Tibial artery (tissue), 4 donors: ENCODE measurements around the gene AMZ1.
"Not testable (repeated sequence)": the region's sequence is repeated elsewhere in the genome, so short reads cannot be mapped to it uniquely, and the experiment has no call there.

ENCODE experiments used
- DNase-seq, 2 donors: peaks; one replicate each; pipeline ENCODE4 v3.0.0-alpha.2; 2019
- H3K27ac ChIP-seq, 2 donors: fragments of 200-600 bp; sonication (generic) in 1 of 2; 1 replicate in 1 of 2; 2 replicates in 1 of 2; pipeline ENCODE4 v1.5.1; 2018 to 2019; ENCODE audit warnings: mild to moderate bottlenecking in 1 of 2
- H3K27me3 ChIP-seq, 2 donors: fragments of 200-600 bp; sonication (generic) in 1 of 2; one replicate each; pipeline versions ENCODE4 v1.5.1 to v1.6.0; 2016 to 2019
- H3K36me3 ChIP-seq, 3 donors: fragments of 200-600 bp; sonication (generic) in 2 of 3; one replicate each; pipeline ENCODE4 v1.5.1; 2016 to 2019; ENCODE audit warnings: mild to moderate bottlenecking in 2 of 3
- H3K4me1 ChIP-seq, 4 donors: fragments of 200-600 bp; sonication (generic) in 2 of 4; 1 replicate in 3 of 4; 2 replicates in 1 of 4; pipeline ENCODE4 v1.5.1; 2016 to 2019
- H3K4me3 ChIP-seq, 2 donors: fragments of 200-600 bp; sonication (generic) in 1 of 2; 1 replicate in 1 of 2; 2 replicates in 1 of 2; pipeline ENCODE4 v1.5.1; 2018 to 2019; ENCODE audit warnings: mild to moderate bottlenecking in 2 of 2
- H3K9me3 ChIP-seq, 3 donors: fragments of 200-600 bp; sonication (generic) in 1 of 3; one replicate each; pipeline ENCODE4 v1.5.1; 2016 to 2019
- intact Hi-C: fragments of 100-400 bp; cut with DNase I; formaldehyde crosslinking; loops from one replicate; pipeline ENCODE4 v1.15.0; 2023; ENCODE audit warnings: low total_unique reads
- TF ChIP-seq, protein P1 (sequence below), 2 experiments: fragments of 200-600 bp in 1 of 2; fragments of 450-650 bp in 1 of 2; IDR thresholded peaks; one replicate each; pipeline ENCODE4 v1.5.1; 2017 to 2019; ENCODE audit warnings: antibody characterized with exemption in 2 of 2, mild to moderate bottlenecking in 1 of 2, moderate library complexity in 1 of 2

AMZ1 gene

DNA sequence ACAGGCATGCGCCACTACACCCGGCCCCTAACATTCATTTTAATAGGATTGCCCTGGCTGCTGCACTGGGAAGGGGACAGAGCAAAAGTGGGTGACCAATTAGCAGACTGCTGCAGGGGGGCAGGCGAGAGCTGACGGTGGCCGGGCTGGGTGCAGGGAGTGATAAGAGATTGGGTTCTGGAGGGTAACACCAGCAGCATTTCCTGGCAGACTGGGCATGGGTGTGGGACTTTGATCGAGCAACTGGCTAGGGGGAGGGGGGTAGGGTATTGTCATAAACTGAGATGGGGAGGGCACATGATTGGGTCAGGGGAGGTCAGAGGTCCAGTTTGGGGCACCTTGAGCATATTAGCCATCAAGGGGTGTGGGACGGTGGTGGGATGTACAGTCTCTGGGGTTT lies 20.2 kb upstream of the AMZ1 start:
- Histone ChIP-seq H3K36me3 (peaks cover 0 to 2% (median 0%) of the 10 kb centered on the region in 3 donors), H3K27me3 (peaks cover 0 to 6% of the 10 kb centered on the region in 2 donors), H3K9me3 (no peaks in the 10 kb centered on the region), H3K4me1 (peaks cover 0 to 16% (median 4%) of the 10 kb centered on the region in 4 donors), H3K27ac (no peak overlapping the region), H3K4me3 (no peak overlapping the region)
- no peak for DNase-seq
- intact Hi-C loops, result no loop called here
- TF ChIP-seq, protein P1, sequence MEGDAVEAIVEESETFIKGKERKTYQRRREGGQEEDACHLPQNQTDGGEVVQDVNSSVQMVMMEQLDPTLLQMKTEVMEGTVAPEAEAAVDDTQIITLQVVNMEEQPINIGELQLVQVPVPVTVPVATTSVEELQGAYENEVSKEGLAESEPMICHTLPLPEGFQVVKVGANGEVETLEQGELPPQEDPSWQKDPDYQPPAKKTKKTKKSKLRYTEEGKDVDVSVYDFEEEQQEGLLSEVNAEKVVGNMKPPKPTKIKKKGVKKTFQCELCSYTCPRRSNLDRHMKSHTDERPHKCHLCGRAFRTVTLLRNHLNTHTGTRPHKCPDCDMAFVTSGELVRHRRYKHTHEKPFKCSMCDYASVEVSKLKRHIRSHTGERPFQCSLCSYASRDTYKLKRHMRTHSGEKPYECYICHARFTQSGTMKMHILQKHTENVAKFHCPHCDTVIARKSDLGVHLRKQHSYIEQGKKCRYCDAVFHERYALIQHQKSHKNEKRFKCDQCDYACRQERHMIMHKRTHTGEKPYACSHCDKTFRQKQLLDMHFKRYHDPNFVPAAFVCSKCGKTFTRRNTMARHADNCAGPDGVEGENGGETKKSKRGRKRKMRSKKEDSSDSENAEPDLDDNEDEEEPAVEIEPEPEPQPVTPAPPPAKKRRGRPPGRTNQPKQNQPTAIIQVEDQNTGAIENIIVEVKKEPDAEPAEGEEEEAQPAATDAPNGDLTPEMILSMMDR (IDR thresholded peaks at IDR 0.05), result no peak

DNA sequence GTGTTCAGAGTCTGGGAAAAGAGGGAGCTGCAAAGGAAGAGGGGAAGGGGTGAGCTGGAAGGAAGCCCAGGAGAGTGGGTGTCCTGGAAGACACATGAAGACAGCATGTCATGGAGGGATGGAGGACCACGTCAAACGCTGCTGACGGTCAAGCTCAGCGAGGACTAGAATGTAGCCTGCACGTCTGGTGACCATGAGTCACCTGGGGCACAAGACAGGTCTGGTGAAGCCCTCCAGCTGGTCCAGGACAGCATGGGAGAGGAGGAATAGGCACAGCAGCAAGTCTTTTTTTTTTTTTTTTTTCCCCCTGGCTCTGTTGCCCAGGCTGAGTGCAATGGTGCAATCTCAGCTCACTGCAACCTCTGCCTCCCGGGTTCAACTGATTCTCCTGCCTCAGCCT lies 19.6 kb upstream of the AMZ1 start:
- Histone ChIP-seq H3K36me3 (no peaks in the 10 kb centered on the region), H3K9me3 (no peaks in the 10 kb centered on the region), H3K27me3 (peaks cover 0 to 6% of the 10 kb centered on the region in 2 donors), H3K4me3 (no peak overlapping the region), H3K4me1 (peaks cover 0 to 11% (median 0%) of the 10 kb centered on the region in 4 donors), H3K27ac (no peak overlapping the region)
- intact Hi-C loops, result no loop called here
- DNase-seq, result no peak
- TF ChIP-seq, protein P1 (IDR thresholded peaks at IDR 0.05), result no peak

DNA sequence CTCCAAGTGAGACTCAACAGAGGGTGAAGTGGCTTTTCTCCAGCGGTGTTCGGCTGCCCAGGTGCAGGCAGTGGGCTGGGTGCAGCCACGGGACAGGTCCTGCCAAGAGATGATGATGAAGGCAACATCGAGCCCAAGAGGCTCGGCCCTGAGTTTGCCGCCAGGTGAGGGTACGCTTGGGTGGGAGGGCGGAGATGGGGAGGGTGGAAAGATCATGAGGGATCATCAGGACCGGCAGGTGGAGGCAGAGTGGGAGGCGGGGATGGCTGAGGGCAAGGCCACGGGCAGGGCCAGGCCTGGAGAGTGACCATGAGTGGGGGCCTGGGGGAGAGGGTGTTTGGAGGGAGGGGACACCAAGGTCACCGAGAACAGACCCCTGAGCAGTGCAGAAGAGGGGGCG lies 17.8 kb upstream of the AMZ1 start:
- H3K4me1 ChIP-seq, result peaks cover 0 to 10% (median 0%) of the 10 kb centered on the region in 4 donors
- intact Hi-C loops, result loop anchor here (5.0 kb wide), 1 partner anchor 42 kb away; no protein-coding TSS in a partner anchor
- H3K9me3 ChIP-seq, result no peaks in the 10 kb centered on the region
- peaks cover 0 to 6% of the 10 kb centered on the region in 2 donors for H3K27me3 ChIP-seq
- H3K4me3 ChIP-seq, result no peak overlapping the region
- no peaks in the 10 kb centered on the region for H3K36me3 ChIP-seq
- TF ChIP-seq, protein P1 (IDR thresholded peaks at IDR 0.05), result no peak
- H3K27ac ChIP-seq, result no peak overlapping the region
- no peak for DNase-seq

DNA sequence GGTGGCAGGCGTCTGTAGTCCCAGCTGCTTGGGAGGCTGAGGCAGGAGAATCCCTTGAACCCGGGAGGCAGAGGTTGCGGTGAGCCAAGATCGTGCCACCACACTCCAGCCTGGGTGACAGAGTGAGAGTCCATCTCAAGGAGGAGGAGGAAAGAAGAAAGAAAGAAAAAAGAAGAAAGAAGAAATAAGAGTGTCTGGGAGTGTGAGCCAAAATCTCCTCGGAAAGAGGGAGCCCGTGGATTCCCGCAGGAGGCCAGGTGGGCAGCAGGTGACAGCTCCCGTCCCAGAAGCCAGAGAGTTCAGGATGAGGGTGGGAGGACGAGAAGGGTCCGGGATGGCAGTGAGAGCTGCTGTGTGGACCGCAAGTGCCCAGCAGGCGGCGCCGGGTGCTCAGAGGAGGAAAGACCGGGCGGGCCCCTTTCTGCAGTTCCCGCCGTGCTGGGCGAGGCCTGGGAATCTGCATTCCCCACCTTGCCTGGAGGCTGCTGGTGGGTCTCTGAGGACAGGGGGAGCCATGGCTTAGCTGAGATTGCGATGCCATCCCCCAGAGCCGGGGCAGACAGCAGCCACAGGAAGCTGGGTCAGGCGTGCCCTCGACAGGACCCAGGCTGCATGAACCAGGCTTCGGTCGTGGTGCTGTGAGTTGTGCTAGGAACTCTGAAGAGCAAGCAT lies 17.1 kb upstream of the AMZ1 start:
- peak in 1 of 2 donors; percentile 51 for DNase-seq
- intact Hi-C loops, result loop anchor here (5.0 kb wide), 1 partner anchor 41 kb away; no protein-coding TSS in a partner anchor
- TF ChIP-seq, protein P1 (IDR thresholded peaks at IDR 0.05), result peak; percentile 82 to 86

DNA sequence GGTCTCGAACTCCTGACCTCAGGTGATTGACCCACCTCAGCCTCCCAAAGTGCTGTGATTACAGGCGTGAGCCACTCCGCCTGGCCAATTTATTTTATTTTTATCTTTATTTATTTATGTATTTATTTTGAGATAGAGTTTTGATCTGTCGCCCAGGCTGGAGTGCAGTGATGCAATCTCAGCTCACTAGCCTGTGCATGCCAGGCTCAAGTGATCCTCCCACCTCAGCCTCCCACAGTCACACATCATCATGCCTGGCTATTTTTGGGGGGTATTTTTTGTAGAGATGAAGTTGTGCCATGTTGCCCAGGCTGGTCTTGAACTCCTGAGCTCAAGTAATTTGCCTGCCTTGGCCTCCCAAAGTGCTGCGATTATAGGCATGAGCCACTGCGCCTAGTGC lies 14.8 kb upstream of the AMZ1 start:
- not testable (repeated sequence) for H3K9me3 ChIP-seq, H3K27me3 ChIP-seq, DNase-seq, H3K36me3 ChIP-seq, H3K4me1 ChIP-seq, H3K27ac ChIP-seq, H3K4me3 ChIP-seq
- intact Hi-C loops, result loop anchor here (5.0 kb wide), 1 partner anchor 39 kb away; no protein-coding TSS in a partner anchor

More for the DNA sequence above, 17.1 kb upstream of the AMZ1 start:
- Histone ChIP-seq H3K27me3 (peaks cover 0 to 6% of the 10 kb centered on the region in 2 donors), H3K9me3 (no peaks in the 10 kb centered on the region), H3K27ac (no peak overlapping the region), H3K36me3 (no peaks in the 10 kb centered on the region), H3K4me1 (peaks cover 0 to 10% (median 0%) of the 10 kb centered on the region in 4 donors), H3K4me3 (no peak overlapping the region)

DNA sequence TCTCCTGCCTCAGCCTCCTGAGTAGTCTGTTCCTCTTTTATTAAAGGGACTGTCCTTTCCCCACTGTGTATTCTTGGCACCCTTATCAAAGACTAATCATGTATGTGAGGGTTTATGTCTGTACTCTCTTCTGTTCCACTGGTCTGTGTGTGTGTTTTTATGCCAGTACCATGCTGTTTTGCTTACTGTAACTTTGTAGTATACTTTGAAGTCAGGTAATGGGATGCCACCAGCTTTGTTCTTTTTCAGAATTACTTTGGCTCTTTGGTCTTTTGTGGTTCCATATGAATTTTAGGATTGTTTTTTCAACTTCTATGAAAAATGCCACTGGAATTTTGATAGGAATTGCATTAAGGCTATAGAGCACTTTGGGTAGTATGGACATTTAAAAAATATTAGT lies 14.1 kb upstream of the AMZ1 start:
- no peak overlapping the region for H3K4me3 ChIP-seq
- H3K4me1 ChIP-seq, result peaks cover 0 to 10% (median 0%) of the 10 kb centered on the region in 4 donors
- H3K9me3 ChIP-seq, result no peaks in the 10 kb centered on the region
- no peak for DNase-seq
- TF ChIP-seq, protein P1 (IDR thresholded peaks at IDR 0.05), result no peak
- peaks cover 0 to 6% of the 10 kb centered on the region in 2 donors for H3K27me3 ChIP-seq
- H3K27ac ChIP-seq, result no peak overlapping the region
- no peaks in the 10 kb centered on the region for H3K36me3 ChIP-seq
- intact Hi-C loops, result loop anchor here (5.0 kb wide), 1 partner anchor 38 kb away; no protein-coding TSS in a partner anchor
